Measurements from ENCODE around the gene IGSF21.

IGSF21 gene

DNA sequence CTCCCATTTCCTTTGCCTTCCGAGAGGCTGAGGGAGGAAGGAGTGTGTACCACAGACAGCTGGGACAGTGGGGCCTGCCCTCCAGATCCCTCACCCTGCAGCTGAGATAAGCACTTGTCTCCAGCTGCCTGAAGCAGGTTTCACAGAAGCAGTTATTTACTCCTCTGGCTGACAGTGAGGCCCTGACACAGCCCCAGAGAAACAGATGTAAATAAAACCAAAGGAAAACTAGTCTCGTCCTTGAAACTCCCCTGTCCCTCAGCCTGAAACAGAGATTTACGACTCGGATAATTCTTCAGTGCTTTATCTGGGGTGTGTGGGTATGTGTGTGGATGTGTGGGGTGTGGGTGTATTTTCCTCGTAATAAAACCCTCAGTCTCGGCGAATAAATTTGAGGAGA, 181.1 kb downstream of the IGSF21 start:
- DNase-seq (ENCODE audit: extremely low read depth, insufficient read length) = no peak
- Histone ChIP-seq H3K27me3 (replicated peaks; ENCODE audit: control insufficient read depth, insufficient read depth, low read length) (no peaks in the 10 kb centered on the region), H3K4me3 (replicated peaks; ENCODE audit: low read depth, low read length) (no peak overlapping the region), H3K36me3 (ENCODE audit: control insufficient read depth, insufficient read depth, low read length) (no peaks in the 10 kb centered on the region)
- TF ChIP-seq, protein P1, sequence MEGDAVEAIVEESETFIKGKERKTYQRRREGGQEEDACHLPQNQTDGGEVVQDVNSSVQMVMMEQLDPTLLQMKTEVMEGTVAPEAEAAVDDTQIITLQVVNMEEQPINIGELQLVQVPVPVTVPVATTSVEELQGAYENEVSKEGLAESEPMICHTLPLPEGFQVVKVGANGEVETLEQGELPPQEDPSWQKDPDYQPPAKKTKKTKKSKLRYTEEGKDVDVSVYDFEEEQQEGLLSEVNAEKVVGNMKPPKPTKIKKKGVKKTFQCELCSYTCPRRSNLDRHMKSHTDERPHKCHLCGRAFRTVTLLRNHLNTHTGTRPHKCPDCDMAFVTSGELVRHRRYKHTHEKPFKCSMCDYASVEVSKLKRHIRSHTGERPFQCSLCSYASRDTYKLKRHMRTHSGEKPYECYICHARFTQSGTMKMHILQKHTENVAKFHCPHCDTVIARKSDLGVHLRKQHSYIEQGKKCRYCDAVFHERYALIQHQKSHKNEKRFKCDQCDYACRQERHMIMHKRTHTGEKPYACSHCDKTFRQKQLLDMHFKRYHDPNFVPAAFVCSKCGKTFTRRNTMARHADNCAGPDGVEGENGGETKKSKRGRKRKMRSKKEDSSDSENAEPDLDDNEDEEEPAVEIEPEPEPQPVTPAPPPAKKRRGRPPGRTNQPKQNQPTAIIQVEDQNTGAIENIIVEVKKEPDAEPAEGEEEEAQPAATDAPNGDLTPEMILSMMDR (IDR thresholded peaks at IDR 0.05; ENCODE audit: insufficient read depth, low read length, poor library complexity, severe bottlenecking) = no peak

DNA sequence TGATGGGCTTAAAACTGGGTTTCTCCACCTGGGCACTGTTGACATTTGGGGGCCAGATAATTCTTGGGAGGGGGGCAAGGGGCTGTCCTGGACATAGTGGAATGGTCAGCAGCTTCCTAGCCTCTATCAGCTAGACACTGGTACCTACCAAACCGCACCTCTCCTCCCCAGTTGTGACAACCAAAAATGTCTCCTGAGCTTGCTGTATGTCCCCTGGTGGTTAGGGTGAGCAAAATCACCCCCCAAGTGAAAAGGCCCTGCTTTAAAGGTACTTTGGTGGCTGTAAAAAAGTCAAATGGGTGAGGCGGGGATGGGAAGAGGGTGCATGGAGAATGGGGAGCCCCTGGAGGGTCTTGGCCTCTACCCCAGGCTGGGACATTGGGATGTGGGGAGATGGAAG, 182.0 kb downstream of the IGSF21 start:
- TF ChIP-seq, protein P1 (IDR thresholded peaks at IDR 0.05; ENCODE audit: insufficient read depth, low read length, poor library complexity, severe bottlenecking) = peak; percentile 50
- H3K27me3 ChIP-seq (replicated peaks; ENCODE audit: control insufficient read depth, insufficient read depth, low read length) = no peaks in the 10 kb centered on the region
- no peak for DNase-seq (ENCODE audit: extremely low read depth, insufficient read length)
- H3K4me3 ChIP-seq (replicated peaks; ENCODE audit: low read depth, low read length) = no peak overlapping the region
- no peaks in the 10 kb centered on the region for H3K36me3 ChIP-seq (ENCODE audit: control insufficient read depth, insufficient read depth, low read length)

DNA sequence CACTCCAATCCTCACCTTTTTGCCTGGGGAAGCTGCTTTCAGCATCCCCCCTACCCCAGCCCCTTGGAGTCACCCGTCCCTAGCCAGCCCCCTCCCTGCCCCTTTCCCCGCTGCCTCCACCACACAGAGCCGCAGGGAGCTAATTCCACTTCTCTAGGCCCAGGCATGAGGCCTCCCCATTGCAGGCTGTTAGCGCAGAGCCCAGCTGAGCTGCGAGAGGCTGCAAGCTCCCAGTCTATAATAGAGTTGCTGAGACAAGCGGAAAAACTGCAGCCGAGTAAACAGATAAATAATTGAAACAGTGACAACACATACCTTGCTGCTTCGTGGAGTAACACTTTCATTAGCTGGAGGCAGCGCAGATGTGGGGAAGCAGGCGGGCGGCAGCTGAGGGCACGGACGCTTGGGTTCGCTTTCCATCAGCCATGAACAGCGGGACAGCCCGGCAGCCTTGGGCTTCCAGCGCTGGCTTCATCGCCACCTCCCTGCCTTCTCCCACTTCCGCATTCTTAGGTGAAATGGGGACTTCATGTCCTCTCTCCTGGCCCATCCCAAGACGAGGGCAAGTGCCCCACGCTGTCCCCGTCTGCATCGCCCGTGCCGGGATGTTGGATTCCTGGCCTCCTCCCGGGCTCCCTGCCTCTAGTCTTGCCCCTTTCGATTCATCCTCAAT, 183.3 kb downstream of the IGSF21 start:
- no peak for DNase-seq (ENCODE audit: extremely low read depth, insufficient read length)
- TF ChIP-seq, protein P1 (IDR thresholded peaks at IDR 0.05; ENCODE audit: insufficient read depth, low read length, poor library complexity, severe bottlenecking) = no peak
- no peaks in the 10 kb centered on the region for H3K27me3 ChIP-seq (replicated peaks; ENCODE audit: control insufficient read depth, insufficient read depth, low read length)
- no peak overlapping the region for H3K4me3 ChIP-seq (replicated peaks; ENCODE audit: low read depth, low read length)
- no peaks in the 10 kb centered on the region for H3K36me3 ChIP-seq (ENCODE audit: control insufficient read depth, insufficient read depth, low read length)

DNA sequence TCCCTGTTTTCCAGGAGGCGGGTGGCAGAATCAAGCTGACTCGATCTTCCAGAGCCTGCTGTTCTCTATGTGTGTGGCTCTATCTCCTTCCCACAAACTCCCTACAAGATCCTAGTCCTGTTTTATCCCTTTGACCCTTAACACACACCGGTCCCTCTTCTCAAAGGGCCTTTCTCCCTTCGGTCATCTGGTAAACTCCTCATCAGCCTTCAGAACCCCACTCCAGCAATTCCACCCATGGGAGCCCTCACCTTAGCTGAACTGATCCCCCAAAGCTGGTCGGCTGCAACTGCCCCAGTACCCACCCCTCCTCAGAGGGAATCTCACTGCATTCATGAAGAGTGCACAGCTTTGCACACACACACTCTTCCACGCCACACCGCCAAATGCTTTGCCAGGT, 184.9 kb downstream of the IGSF21 start:
- TF ChIP-seq, protein P1 (IDR thresholded peaks at IDR 0.05; ENCODE audit: insufficient read depth, low read length, poor library complexity, severe bottlenecking) = no peak
- no peak for DNase-seq (ENCODE audit: extremely low read depth, insufficient read length)
- Histone ChIP-seq H3K36me3 (ENCODE audit: control insufficient read depth, insufficient read depth, low read length) (no peaks in the 10 kb centered on the region), H3K27me3 (replicated peaks; ENCODE audit: control insufficient read depth, insufficient read depth, low read length) (no peaks in the 10 kb centered on the region), H3K4me3 (replicated peaks; ENCODE audit: low read depth, low read length) (no peak overlapping the region)

DNA sequence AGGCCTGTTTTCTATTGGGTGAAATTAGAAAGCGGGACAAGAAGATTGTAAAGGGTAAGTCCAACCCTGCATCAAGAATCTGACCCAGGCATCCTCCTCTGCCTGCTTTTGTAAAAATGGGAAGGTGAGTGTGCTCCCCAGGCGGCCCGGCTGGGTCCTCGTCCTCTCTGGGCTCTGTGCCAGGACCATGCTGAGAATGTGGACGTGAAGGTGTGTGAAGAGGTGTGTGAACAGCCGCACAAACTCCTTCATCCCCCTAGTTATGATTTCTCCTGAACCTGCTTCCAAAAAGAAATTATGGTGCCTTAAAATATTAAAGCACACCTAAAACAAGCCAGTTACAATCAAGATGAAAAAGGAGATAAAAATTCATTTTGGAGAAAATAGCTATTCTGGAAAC, 185.7 kb downstream of the IGSF21 start:
- Histone ChIP-seq H3K36me3 (ENCODE audit: control insufficient read depth, insufficient read depth, low read length) (no peaks in the 10 kb centered on the region), H3K4me3 (replicated peaks; ENCODE audit: low read depth, low read length) (no peak overlapping the region), H3K27me3 (replicated peaks; ENCODE audit: control insufficient read depth, insufficient read depth, low read length) (no peaks in the 10 kb centered on the region; the same call in 1 of the 2 replicates)
- no peak for DNase-seq (ENCODE audit: extremely low read depth, insufficient read length)
- TF ChIP-seq, protein P1 (IDR thresholded peaks at IDR 0.05; ENCODE audit: insufficient read depth, low read length, poor library complexity, severe bottlenecking) = no peak

Data from GM06990 (cell line).